GM10248 (cell line): Measurements from ENCODE around the gene NT5DC2.

Experiments used
- CTCF ChIA-PET: fragments of 300-600 bp; sonication (Branson Sonifier 250); formaldehyde crosslinking; extraction: SDS; loops from one replicate; lab custom pipeline; 2021; ENCODE audit warnings: antibody characterized with exemption; lab: Yijun Ruan, JAX
- POLR2A ChIA-PET: fragments of 350-650 bp; sonication (Branson Sonifier 250); formaldehyde crosslinking; extraction: SDS; loops from one replicate; lab custom pipeline; 2020; ENCODE audit warnings: antibody characterized with exemption; lab: Yijun Ruan, JAX
- DNase-seq: peaks from one replicate; pipeline ENCODE4 v3.0.0; 2012; ENCODE audit errors: extremely low spot score
- CTCF ChIP-seq: IDR thresholded peaks from 2 replicates; pipeline ENCODE4 v1.5.1; 2012; ENCODE audit warnings: mild to moderate bottlenecking, low read depth; ENCODE audit errors: extremely low read depth, missing control alignments, control extremely low read depth

Gene NT5DC2

GRCh38 chr3:52535411-52536111, 1.9 kb upstream of the NT5DC2 start:
- DNase-seq = no peak
- ChIA-PET CTCF (interaction anchor here (0.8 to 1.8 kb wide), 5 partner anchors 9 to 287 kb away, joined by 3 to 4 read pairs (median 4); no protein-coding TSS in a partner anchor), POLR2A (interaction anchor here (0.6 to 1.0 kb wide), 13 partner anchors 9 to 1949 kb away, joined by 3 to 5 read pairs (median 4); no protein-coding TSS in a partner anchor)
- no peak for TF ChIP-seq CTCF

GRCh38 chr3:52534281-52535183, 875 bp upstream of the NT5DC2 start:
- ChIA-PET POLR2A (no interaction called here), CTCF (interaction anchor here (1.8 kb wide), 1 partner anchor 8 kb away, joined by 4 read pairs; no protein-coding TSS in a partner anchor)
- TF ChIP-seq CTCF = no peak
- DNase-seq = no peak

- no peak for DNase-seq
- TF ChIP-seq CTCF = no peak
- ChIA-PET CTCF (no interaction called here), POLR2A (no interaction called here)
Observed at GRCh38 chr3:52532838-52533622, 627 bp downstream of the NT5DC2 start.

- DNase-seq = no peak
- ChIA-PET CTCF (interaction anchor here (1.1 kb wide), 1 partner anchor 42 kb away, joined by 3 read pairs; no protein-coding TSS in a partner anchor), POLR2A (no interaction called here)
- no peak for TF ChIP-seq CTCF
Observed at GRCh38 chr3:52532517-52532837, 1.2 kb downstream of the NT5DC2 start.

- DNase-seq = no peak
- ChIA-PET CTCF (interaction anchor here (1.1 kb wide), 1 partner anchor 42 kb away, joined by 3 read pairs; no protein-coding TSS in a partner anchor), POLR2A (no interaction called here)
- TF ChIP-seq CTCF = no peak
Observed at GRCh38 chr3:52531860-52532516, 1.7 kb downstream of the NT5DC2 start.
